Fibroblast of mammary gland (primary cell): ENCODE results near the gene MFSD1.
A peak's percentile ranks its signal among the peaks of the same experiment; 100 is the strongest.

Experiments
- DNase-seq: peaks from one replicate; pipeline ENCODE4 v3.0.0-alpha.2; 2010; ENCODE audit warnings: low read depth
- H3K4me3 ChIP-seq: 2 replicates; pipeline ENCODE4 v1.5.1; 2011; ENCODE audit warnings: low read depth, mild to moderate bottlenecking, low read length, moderate library complexity; ENCODE audit not compliant: control insufficient read depth
- CTCF ChIP-seq: conservative IDR thresholded peaks from 2 replicates; pipeline ENCODE4 v1.5.1; 2011; ENCODE audit warnings: low read depth, low read length, inconsistent platforms; ENCODE audit not compliant: control insufficient read depth, insufficient read depth

The MFSD1 gene

GRCh38 chr3:158792709-158793108 lies 9.1 kb upstream of the MFSD1 start:
- H3K4me3 ChIP-seq, result no peak overlapping the region
- TF ChIP-seq CTCF, result no peak
- DNase-seq, result peak; percentile 88

GRCh38 chr3:158794206-158794605 lies 7.6 kb upstream of the MFSD1 start:
- TF ChIP-seq CTCF, result no peak
- no peak for DNase-seq
- H3K4me3 ChIP-seq, result no peak overlapping the region

DNA sequence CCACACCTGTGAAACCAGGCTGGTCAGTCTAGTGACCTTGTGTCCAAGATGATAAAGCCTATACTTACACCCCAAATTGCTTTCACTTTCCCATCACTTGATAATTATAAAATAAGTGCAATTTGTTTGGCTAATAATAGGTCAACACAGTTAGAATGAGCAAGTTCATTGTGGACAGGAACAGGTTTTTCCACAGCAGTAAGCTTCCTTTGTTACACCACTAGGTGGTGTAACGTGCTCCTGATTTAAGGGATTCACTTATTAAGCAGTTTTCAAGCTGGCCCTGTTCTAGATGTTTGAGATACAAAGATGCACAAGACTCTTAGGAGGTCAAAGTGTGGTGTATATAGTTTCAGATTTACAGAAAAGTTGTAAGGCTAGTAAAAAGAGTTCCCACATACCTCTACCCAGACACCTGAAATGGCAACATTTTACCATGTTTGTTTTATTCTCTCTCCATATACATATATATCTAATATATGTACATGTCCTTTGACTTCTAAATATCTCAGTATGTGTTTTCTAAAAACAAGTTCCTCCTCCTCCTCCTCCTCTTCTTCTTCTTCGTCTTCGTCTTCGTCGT lies 6.8 kb upstream of the MFSD1 start:
- no peak overlapping the region for H3K4me3 ChIP-seq
- DNase-seq, result peak; percentile 71
- peak; percentile 74 for TF ChIP-seq CTCF

- no peak for TF ChIP-seq CTCF
- peak overlapping the region; percentile 94 for H3K4me3 ChIP-seq
- DNase-seq, result peak; percentile 36
These were observed 653 bp upstream of the MFSD1 start for GRCh38 chr3:158801201-158801600.

DNA sequence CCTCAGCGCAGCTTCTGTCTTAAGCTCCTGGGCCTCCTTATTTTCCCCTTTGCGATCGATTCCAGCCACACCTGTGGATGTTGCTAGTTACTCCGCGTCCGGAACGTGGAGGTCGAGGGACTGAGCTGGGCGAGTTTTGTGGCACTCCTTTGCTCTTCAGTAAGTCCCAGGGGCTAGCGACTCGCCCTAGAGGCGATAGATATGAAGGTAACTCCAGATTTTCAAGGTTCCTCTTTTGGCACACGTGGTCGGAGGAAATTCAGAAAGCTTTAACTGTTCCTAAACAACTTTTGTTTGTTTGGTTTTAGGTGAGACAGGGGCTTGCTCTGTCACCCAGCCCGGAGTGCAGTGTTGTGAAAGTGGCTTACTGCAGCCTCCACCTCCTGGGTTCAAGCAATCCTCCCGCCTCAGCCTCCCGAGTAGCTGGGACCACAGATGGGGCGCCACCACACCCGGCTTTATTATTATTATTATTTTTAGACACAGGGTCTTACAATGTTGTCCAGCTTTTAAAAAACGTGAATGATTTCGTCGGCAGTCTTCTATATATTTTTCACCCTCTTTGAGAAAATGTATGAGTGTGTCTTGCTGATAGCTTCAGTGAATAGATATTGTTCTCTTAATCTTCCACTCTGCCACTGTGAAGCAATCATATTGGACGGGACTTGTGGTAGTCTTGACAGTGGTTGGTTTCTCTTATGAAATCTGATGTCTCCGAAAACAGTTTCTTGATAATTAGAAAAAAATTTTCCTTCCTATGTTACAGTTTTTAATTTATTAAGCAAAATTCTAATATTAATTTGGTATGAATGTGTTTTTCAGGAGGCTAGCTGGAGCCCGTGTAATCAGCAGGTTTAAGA lies 785 bp downstream of the MFSD1 start:
- peak overlapping the region; percentile 94 for H3K4me3 ChIP-seq
- TF ChIP-seq CTCF, result no peak
- peak; percentile 21 for DNase-seq

DNA sequence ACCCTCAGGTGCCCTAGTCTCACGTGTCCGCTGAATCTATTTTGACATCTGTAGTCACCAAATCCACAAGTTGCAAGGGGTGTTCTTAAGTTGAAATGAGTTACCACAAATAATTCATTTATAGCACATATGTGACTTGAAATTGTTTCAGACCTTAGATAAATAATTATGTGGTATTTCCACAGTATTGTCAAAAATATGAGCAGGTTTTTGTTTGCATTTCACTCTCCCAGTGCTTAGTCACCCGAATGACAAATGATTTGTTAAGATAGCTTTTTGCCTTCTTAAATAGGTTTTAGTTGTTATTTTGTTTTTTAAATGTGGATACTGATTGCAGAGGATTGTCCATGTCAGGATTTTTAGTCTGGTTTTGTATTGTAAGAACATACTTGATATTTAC lies 2.6 kb downstream of the MFSD1 start:
- no peak for DNase-seq
- no peak for TF ChIP-seq CTCF
- no peak overlapping the region for H3K4me3 ChIP-seq
